HG02840 (cell line): ENCODE data around the gene CTNND2.
"Not testable (repeated sequence)": the region's sequence is repeated elsewhere in the genome, so short reads cannot be mapped to it uniquely, and the experiment has no call there.

Experiments used
- ATAC-seq: cut with Tn5 transposase; IDR thresholded peaks from one replicate; pipeline ENCODE4 v1.9.1; 2021; ENCODE audit warnings: mild to moderate bottlenecking, moderate library complexity, moderate number of reproducible peaks; ENCODE audit not compliant: unreplicated experiment, low FRiP score

Gene CTNND2

DNA sequence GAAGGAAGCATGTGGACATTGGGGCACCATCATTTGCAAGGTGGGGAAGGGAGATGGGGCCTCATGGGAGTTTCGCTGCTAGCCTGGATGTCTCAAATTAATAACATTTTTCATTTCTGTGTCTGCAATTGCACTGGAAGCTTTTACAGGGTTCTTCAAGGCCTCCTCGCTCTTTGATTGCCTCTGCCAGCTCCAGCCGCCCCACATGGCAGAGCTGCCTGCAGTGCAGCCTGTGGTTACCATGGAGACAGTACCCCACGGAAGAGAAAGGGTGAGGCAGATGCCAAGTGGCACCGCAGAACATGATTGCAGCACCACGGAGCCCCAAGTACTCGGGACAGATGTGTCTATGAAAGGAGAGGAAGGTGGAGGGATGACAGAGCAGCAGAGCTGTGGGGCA, 25.4 kb downstream of the CTNND2 start:
- ATAC-seq, result no peak

DNA sequence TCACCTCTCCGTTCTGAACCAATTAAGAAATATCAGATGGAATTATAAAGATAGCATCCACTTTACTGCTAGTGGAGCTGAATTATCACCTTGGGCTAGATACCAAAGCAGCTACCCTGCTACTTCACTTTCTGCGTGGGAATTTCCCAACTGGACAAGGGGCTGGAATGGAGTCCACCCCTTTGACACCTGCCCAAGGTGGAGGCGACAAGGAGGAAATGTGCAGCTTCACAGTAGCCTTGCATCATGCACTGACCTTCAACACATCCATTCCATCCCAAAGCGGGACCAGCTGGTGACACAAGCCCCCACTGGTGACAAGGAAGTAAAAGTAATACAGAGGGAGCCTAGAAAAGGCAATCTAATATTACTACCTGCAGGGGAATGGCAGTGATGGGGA, 30.7 kb downstream of the CTNND2 start:
- no peak for ATAC-seq

DNA sequence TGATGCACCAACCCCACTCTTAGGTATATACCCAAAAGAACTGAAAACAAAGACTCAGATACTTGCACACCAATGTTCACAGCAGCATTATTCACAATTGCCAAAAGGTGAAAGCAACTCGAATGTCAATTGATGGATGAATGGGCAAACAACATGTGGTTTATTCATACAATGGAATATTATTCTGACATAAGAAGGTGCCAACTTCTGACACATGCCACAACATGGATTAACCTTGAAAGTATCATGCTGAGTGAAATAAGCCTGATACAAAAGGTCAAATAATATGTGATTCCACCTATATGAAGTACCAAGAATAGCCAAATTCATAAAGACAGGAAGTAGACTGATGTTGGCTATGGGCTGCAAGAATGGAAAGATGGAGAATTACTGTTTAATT, 35.0 kb downstream of the CTNND2 start:
- no peak for ATAC-seq

DNA sequence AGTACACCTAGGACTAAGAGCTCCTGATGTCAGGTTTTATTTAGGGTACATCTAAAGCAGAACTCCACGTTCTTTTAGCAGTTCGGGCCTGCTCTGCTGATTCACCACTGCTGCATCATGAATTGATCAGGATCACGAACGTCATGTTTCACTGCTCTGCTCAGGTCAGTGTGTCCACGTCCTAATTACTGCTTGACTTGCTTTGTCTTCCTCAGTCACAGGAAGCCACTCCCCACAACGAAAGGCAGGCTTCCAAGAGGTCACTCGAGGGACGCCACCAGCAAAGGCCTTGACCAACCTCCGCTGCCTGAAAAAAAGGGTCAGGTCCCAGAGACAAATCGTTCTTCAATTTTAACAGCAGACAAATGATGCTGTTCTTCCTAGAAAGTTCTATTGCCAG, 40.3 kb downstream of the CTNND2 start:
- ATAC-seq, result no peak

DNA sequence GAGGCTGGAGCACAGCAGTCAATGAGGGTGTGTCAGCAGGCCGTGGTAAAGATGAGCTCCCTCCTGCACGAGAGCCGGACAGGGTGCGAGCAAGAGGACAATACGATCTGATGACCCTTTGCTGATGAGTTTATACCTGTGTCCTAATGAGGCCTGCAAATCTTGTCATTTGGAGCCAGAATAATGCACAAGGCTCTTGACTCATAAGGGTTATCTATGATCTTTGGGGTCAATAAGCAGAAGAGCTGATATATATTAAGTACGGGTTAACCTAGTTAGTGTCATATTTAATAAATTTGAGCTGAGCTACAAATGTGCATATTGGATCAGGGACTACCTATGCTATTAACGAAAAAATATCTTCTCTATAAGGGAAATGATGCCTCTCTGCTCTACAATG, 46.9 kb downstream of the CTNND2 start:
- no peak for ATAC-seq

DNA sequence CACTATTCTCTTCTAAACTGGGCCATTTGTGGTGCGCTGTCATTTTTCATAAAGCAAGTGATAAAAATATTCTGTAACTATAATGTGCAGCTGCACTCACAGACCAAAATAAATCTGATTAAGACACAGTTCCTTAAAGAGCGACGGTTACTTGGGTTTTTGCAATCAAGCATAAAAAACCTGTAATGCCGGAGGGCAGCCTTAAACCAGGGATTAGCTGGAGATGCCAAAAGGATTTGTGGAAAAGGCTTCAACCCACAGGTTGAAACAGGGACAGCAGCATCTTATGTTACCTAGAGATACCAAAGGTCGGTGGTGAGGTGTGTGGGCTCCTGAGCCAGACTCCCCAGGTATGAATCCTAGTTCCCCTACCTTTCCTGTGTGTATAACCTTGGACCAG, 49.3 kb downstream of the CTNND2 start:
- ATAC-seq, result no peak

DNA sequence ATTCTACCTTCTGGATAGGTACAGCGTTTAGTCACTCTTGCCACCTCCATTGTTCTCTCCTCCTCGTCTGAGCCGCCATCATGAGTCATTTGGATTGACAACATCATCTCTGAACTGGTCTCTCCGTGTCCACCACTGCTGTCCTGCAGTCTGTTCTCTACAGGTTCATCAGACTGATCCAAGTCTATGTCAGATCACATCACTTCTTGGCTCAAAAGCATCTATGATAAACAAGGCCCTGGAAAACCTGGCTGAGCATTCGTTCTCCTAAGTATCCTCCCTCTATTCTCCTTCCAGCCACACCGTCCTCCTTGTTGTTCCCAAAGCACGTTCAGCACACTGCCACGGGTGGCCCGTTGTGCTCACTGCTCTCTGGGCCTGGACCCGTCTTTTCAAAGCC, 50.5 kb downstream of the CTNND2 start:
- ATAC-seq, result no peak

GRCh38 chr5:11853140-11853539, 51.1 kb downstream of the CTNND2 start:
- no peak for ATAC-seq

DNA sequence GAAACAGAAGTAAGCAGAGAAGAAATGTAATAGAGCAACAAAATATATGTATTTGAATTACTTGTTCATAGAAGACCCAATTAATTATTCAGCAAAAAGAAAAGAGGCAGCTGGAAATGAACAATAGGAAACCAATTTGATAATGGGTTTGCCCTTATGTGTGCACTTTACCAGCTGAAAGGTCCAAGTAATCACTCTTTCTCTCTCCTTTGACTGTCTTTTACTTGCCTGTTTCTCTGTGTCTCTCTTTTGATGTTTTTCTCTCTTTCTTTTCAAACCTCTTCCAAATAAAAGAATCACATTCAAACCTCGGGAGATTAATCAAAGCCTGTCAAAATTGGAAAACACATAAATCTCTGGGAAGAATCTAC, 51.5 kb downstream of the CTNND2 start:
- no peak for ATAC-seq

- no peak for ATAC-seq
These were observed 52.1 kb downstream of the CTNND2 start for GRCh38 chr5:11851965-11852716.

- no peak for ATAC-seq
These were observed 52.8 kb downstream of the CTNND2 start for GRCh38 chr5:11851416-11851815.

DNA sequence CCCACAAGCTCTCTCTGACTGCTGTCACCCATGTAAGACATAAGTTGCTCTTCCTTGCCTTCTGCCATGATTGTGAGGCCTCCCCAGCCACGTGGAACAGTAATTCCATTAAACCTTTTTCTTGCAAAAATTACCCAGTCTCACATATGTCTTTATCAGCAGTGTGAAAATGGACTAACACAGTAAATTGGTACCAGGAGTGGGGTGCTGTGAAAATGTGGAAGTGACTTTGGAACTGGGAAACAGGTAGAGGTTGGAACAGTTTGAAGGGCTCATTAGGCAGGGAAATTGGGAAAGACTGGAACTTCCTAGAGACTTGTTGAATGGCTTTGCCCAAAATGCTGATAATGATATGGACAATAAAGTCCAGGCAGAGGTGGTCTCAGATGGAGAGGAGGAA, 75.7 kb downstream of the CTNND2 start:
- ATAC-seq, result not testable (repeated sequence)

GRCh38 chr5:11822598-11822997, 81.6 kb downstream of the CTNND2 start:
- no peak for ATAC-seq

- ATAC-seq, result no peak
These were observed 88.3 kb downstream of the CTNND2 start for GRCh38 chr5:11815916-11816315.

DNA sequence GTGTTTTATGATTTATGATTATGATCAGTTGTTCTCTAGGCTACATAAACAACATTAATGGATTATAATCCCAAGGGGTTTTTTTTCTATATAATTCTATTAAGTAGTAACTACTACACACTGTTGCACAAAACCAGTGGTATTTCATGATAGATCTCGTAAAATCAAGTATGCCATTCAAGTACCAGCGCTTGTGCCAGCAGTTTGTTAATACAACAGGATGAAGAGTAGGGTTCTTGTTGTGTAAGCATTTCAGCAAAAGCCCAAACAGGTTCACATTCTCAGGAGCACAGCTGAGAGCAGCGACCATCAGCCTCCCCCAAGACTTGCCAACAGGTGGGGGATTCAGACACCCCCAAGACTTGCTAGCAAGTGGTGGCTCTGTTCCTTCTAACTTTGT, 88.8 kb downstream of the CTNND2 start:
- ATAC-seq, result no peak

GRCh38 chr5:11814373-11814772, 89.9 kb downstream of the CTNND2 start:
- ATAC-seq, result no peak

GRCh38 chr5:11809407-11809806, 94.8 kb downstream of the CTNND2 start:
- no peak for ATAC-seq

DNA sequence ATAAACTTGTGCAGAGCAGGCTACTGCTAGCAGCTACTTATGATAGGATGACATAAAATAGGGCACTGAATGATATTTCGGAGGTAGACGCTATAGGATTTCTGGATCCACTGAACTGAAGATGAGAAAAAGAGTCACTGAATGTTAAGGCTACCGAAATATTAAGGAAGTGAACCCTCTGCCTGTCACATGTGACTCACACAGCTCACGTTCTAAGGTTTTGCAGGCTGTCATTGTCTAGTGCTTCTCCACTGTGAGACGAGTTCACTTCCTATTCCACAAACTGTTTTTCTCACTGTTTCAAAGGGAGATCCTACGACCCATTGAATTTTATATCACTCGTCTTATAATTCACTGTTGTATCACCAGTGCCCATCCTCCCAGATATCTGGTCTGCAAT, 100.8 kb downstream of the CTNND2 start:
- no peak for ATAC-seq

- ATAC-seq, result no peak
These were observed 103.2 kb downstream of the CTNND2 start for GRCh38 chr5:11801061-11801460.

DNA sequence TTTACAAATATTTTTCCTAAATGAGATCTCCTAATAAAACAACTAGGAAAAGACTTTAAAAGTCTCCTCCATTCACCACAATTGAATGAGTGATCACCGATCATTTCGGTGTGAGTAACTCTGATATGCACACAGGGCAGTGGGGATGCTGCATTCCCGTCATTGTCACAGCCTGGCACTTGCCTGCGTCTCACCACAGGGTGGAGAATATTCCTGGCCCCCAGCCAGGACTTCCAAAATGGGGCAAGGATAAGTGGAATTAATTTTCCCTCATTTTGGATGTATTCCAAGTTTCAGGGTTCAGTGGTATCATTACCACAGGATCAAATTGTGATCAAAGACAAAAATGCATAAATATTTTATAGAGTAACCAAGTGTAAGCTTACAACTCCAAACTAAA, 107.1 kb downstream of the CTNND2 start:
- no peak for ATAC-seq

DNA sequence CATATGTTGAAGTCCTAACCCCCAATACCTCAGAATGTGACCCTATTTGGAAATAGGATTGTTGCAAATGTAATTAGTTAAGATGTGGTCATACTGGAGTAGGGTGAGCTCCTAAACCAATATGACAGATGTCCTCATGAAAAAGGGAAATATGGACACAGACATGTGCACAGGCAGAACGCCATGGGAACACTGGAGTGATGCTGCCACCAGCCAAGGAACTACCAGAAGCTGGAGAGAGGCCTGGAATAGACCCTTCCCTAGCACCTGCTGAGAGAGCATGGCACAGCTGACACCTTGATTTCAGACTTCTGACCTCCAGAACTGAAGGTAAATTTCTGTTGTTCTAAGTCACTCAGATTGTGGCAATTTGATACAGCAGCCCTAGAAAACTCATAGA, 110.8 kb downstream of the CTNND2 start:
- ATAC-seq, result no peak

- ATAC-seq, result no peak
These were observed 111.6 kb downstream of the CTNND2 start for GRCh38 chr5:11792621-11793020.

GRCh38 chr5:11791792-11792191, 112.5 kb downstream of the CTNND2 start:
- no peak for ATAC-seq
